Epithelial cell of prostate (primary cell): ENCODE results near the gene USP6NL.

Source experiments
- DNase-seq: peaks from one replicate; pipeline ENCODE4 v3.0.0-alpha.2; 2011; ENCODE audit warnings: low read depth, low spot score
- H3K27ac ChIP-seq: fragments of 450-650 bp; 2 replicates; pipeline ENCODE4 v1.5.1; 2017; ENCODE audit warnings: mild to moderate bottlenecking

The USP6NL gene

GRCh38 chr10:11454958-11455566, 156.4 kb downstream of the USP6NL start:
- H3K27ac ChIP-seq, result no peak overlapping the region
- no peak for DNase-seq

DNA sequence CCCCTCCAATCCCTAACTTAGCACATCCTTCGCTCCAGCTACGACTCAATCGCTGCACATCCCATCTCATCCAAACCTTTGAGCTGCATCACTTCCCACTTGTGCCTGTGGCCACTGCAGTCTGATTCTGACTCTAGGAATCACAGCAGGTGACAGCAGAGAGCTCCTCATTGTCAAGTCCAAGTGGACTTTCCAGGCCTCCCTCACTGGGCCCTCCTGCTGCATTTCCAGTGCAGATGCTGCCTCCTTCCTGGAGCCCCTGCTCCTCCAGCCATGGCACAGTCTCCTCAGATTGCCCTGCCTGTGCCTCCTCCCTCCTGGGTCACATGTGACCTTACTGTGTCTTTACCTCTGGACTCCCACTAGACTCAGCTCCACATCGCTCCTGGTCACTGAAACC, 157.3 kb downstream of the USP6NL start:
- DNase-seq, result no peak
- no peak overlapping the region for H3K27ac ChIP-seq

- DNase-seq, result no peak
Measured at GRCh38 chr10:11451640-11452260, 159.7 kb downstream of the USP6NL start.

DNA sequence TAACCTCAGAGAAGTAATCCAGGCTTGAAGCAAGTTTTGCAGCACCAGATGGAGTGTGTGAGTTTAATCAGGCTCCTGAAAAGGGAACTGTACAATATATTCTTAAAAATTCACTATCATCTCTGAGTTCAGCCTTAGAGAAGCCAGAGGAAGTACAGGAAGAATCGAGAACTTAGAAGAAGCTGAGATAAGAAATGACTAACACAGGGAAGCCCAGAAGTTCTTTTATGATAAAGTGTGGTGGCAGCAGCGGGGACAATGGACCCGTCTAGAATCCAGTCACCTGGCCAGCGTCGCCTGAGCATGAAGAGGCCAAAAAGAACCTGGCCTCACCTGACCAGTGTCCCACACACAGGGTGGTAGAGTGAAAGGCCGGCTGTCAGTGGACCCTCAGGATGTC, 161.0 kb downstream of the USP6NL start:
- DNase-seq, result no peak
- H3K27ac ChIP-seq, result no peak overlapping the region

More at GRCh38 chr10:11451640-11452260, 159.7 kb downstream of the USP6NL start:
- no peak overlapping the region for H3K27ac ChIP-seq

DNA sequence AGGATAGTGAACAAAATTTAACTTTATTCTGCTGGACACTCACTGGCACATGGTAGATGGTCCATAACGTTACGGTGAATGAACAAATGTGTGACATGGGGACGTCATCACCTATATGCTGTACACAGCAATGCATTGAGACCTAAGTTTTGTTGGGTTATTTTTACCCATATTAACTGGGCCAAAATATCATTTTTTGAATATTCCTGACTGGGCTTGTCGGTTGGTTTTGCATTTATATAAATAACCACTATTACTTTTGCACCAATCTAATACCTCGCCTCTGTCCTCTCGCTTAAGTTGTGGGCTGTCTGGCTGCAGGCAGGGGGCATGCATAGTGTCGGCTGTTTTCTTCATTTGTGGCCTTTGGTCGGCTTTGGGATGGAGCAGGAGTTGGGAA, 161.7 kb downstream of the USP6NL start:
- no peak for DNase-seq
- no peak overlapping the region for H3K27ac ChIP-seq

DNA sequence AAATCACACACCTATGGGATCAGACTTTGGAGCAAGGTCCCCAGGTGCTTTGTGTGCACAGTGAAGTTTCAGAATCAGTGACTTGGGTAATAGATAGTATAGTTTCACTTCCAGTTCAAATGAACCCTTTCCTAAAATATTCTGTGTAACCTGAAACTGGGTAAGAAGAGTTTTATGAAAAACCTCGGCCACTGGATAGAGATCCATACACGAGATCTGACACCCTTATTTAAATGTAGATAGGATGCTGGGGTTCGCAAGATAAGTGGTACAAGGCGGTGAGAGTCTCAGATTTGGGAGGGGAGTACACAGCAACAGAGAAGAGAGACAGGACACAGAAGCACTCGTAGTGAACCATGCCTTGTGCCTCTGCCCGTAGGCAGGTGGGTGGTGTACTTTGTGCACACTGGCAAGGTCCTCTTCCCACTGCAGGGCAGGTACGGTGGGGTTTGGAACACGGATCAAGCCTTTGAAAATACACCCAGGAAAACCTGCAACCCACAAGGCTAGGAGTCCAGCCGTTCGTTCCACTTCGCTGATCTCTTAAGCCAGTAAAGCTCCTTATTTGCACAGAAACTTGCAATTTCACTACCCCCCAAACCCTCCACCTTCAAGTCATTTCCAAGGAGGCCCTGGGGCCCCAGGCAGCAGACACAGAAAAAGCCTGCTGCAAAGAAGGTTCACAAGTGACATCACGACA, 162.8 kb downstream of the USP6NL start:
- no peak for DNase-seq
- H3K27ac ChIP-seq, result no peak overlapping the region

DNA sequence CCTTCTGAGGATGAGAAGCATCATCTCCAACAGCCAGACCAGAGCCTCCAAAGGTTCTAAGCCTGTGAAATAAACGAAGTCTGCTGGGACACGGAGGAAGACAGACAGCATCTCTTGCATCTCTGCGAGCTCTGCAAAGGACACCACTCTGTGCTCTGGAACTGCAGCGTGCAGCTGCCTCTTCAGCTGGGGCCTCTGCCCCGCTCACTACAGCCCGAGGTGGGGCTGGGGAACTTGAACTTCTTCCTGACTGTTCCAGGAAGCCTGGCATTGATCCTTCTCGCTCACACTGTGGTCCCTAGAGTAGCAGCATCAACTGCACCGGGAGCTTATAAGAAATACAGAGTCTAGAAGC, 163.3 kb downstream of the USP6NL start:
- DNase-seq, result no peak
- no peak overlapping the region for H3K27ac ChIP-seq

GRCh38 chr10:11447586-11447985, 163.9 kb downstream of the USP6NL start:
- no peak for DNase-seq
- H3K27ac ChIP-seq, result no peak overlapping the region

DNA sequence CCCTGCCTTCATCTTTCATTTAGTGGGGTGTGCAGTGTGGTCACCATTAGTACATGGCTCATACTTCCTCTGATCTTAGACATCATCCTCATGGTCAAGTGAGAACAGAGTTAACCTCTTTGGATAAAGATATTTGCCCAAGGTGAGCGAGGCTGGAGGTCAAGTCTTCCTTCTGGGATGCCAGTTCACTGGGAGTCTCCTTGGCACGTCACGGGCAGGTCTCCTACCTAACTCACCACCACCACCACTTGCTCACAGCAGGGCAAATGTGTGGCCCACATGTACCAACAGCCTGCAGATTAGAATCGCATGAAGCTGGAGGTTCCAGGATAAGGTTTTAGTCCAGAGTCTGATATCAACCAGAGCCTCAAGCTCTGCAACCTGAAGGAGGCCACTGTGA, 164.6 kb downstream of the USP6NL start:
- H3K27ac ChIP-seq, result no peak overlapping the region
- no peak for DNase-seq

DNA sequence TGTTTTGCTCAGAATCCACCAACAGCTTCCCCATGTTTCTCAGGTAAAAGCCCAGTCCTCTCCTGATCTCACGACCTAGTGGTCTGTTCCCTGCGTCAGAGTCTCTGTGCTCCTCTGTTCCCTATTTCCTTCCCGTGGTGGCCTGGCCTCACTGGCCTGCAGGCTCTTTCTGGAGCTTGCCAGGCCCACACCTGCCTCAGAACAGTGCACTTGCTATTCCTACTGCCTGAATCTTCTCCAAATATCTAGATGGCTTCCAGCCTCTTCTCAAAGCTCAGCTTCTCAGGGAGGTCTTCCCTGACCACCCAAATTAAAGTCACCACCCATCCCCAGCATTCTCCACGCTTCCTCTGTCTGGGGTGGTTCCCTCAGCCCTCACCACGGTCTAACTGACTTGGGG, 165.3 kb downstream of the USP6NL start:
- DNase-seq, result no peak
- H3K27ac ChIP-seq, result no peak overlapping the region

DNA sequence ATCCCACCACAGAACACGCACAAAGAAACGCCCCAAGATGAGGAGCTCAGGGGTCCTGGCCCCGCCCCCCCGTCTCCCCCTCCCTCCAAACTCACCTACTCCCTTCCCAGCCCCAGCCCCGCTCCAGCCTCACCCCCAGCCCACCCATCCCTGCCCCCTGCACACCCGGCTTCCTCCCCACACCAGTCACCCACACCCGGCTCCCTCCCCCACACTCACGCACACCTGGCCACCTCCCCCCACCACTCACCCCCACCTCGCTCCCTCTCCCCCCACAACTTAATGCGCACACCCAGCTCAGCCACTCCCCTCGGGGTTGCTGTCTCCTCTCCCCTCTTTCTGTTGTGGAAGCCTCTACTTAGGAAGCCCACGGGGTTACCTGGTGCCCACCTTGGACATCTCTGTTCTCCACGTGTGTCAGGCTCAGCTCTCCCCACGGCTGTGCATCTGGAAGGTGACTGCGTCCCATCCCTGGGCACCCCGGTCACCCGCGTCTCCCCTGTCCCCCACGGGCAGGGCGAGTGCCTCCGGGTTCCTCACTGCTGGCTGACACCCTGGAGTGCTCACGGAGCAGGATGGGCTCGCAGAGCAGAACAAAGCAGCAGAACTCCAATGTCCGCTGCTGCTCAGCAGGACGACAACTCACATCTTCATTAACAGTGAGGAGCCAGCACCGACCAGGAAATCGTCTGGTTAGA, 166.8 kb downstream of the USP6NL start:
- no peak for DNase-seq
- H3K27ac ChIP-seq, result no peak overlapping the region

GRCh38 chr10:11444155-11444530, 167.3 kb downstream of the USP6NL start:
- H3K27ac ChIP-seq, result no peak overlapping the region
- no peak for DNase-seq

GRCh38 chr10:11443468-11444154, 167.8 kb downstream of the USP6NL start:
- no peak for DNase-seq
- H3K27ac ChIP-seq, result no peak overlapping the region

DNA sequence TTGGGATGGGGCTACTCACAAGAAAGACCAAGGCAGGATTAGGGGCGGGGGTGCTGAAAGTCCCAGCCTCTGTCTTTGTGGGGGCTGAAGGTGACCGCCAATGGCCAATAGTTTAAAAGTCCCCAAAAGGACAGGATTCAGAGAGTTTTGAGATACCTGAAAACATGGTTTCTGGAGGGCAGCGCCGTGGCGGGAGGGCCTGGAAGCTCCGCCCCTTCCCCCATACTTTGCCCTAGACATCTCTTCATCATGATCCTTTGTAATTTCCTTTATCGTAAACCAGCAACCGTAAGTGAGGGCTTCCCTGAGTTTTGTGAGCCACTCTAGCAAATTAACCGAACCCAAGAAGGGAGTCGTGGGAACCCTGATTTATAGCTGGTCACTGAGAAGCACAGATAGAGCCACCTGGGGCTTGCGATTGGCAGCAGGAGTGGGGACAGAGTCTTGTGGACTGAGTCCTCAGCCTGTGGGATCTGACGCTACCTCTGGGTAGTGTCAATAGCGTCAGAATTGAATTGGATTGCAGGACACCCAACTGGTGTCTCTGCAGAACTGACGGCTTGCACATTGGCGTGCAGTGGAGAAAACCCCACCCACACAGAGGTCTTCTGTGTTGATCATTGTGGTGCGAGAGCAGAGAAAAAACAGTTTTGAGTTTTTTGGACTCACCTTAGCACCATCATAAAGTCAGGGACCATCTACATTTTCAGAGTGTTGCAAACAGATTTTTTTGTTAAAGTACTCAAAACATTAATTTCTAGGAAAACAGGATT, 169.3 kb downstream of the USP6NL start:
- no peak overlapping the region for H3K27ac ChIP-seq
- no peak for DNase-seq

DNA sequence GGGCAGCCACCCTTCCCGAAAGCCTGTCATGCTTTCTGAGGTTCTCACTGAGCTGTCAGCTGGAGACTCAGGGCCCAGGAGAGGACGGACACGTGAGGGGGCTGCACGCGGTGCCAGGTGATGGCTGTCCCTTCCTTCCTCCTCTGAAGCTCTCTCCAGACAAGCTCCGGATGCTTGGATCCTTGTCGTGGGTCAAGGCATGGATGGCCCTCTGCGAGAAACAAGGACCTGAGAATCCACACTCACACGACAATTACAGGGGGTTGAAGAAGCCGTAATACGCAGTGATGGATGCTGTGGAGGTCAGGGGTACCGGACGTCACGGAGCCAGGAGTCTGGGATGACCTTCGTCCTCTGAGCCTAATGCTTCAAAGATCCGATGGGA, 170.3 kb downstream of the USP6NL start:
- DNase-seq, result no peak
- no peak overlapping the region for H3K27ac ChIP-seq

- H3K27ac ChIP-seq, result no peak overlapping the region
- no peak for DNase-seq
Measured at GRCh38 chr10:11440250-11441150, 170.9 kb downstream of the USP6NL start.

DNA sequence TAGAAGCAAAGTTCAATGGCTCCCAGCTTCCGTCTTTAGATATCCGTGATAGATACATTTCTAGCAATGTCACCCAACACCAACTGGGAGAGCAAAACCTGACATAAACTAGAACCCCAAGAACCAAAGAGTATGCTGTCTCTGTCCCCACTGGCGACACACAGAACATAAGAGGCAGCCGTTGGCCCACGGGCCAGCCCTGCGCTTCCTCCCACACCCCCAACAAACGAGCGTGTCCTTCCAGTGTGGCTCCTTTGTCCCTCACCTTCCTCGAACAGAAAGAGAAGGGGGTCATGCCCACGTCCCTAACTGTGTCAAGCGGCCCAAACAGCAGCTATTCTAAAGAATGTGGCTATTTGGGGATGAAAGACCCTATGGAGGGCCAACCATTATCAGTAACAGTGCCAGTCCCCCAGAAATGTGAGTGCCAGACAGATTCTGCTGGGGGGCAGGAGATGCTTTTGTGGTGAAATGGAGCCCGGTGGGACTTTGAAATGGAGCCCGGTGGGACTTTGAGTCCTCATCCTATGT, 171.9 kb downstream of the USP6NL start:
- no peak for DNase-seq
- no peak overlapping the region for H3K27ac ChIP-seq

- DNase-seq, result no peak
- H3K27ac ChIP-seq, result no peak overlapping the region
Measured at GRCh38 chr10:11437391-11438142, 173.9 kb downstream of the USP6NL start.
